ENCODE measurements around the gene TREH. TPM values are rescaled to one million over a fixed set of nuclear protein-coding genes. Genes with fewer than 3 reads are reported as not detected.
"Not testable (repeated sequence)": the region's sequence is repeated elsewhere in the genome, so short reads cannot be mapped to it uniquely, and the experiment has no call there.

Gene TREH
- polyA plus RNA-seq, 3 donors, result not detected

DNA sequence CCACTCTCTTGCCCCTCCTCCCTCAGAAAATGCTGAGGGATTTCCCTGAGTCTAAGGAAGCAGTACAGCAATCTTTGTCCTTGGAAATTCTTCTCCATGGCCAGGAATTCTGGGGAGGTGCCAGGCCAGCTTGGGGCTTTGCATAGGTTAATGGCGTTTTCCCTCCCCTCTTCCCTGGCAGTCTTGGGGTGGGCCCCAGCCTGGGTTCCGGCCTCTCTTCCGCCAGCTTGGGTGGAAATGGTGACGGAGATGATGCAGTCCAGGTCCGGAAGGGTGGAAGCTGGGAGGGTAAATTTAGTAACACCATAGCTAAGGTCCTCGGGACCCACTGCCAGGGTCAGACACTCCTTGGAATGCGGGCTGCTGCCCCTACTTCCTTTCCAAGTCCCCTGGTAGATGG, 67.1 kb downstream of the TREH start:
- no peak overlapping the region for H3K9ac ChIP-seq (ENCODE audit: insufficient read depth, low read length, poor library complexity, severe bottlenecking)
- Mint-ChIP-seq H3K36me3 (peaks cover 8 to 9% of the 10 kb centered on the region in 2 donors), H3K4me1 (peaks cover 32% of the 10 kb centered on the region), H3K9me3 (peaks cover 0 to 18% (median 11%) of the 10 kb centered on the region in 7 donors), H3K27ac (no peak overlapping the region), H3K27me3 (ENCODE audit: low read depth in 3 of 3) (peaks cover 54 to 65% (median 57%) of the 10 kb centered on the region in 3 donors), H3K4me3 (peak overlapping the region in 1 of 2 donors; percentile 63)
- no peaks in the 10 kb centered on the region for H3K79me2 ChIP-seq (ENCODE audit: insufficient read depth, low read length)
- peaks cover 40 to 64% of the 10 kb centered on the region in 2 donors for H3K27me3 ChIP-seq (ENCODE audit: control insufficient read depth in 2 of 2, insufficient read depth in 2 of 2, low read length in 2 of 2)
- DNase-seq, result no peak
- no peak overlapping the region for H3K4me3 ChIP-seq (replicated peaks in 1 of 3; ENCODE audit: low read depth in 2 of 3, low read length in 3 of 3)
- H3K4me2 ChIP-seq (replicated peaks; ENCODE audit: extremely low read depth, low read length, poor library complexity, severe bottlenecking), result no peak overlapping the region
- H4K20me1 ChIP-seq (ENCODE audit: insufficient read depth, low read length), result no peaks in the 10 kb centered on the region
- TF ChIP-seq CTCF (IDR thresholded peaks at IDR 0.05), result no peak
- peaks cover 35% of the 10 kb centered on the region in 2 donors for H3K4me1 ChIP-seq (ENCODE audit: control insufficient read depth in 1 of 2, insufficient read depth in 2 of 2, low read length in 2 of 2)
- no peak overlapping the region for H2AFZ ChIP-seq (ENCODE audit: insufficient read depth, low read depth, low read length, poor library complexity, severe bottlenecking)
- no peaks in the 10 kb centered on the region for H3K36me3 ChIP-seq (replicated peaks in 1 of 2; ENCODE audit: control insufficient read depth in 1 of 2, insufficient read depth in 2 of 2, low read length in 2 of 2)
- H3K9me3 ChIP-seq (replicated peaks in 1 of 2; ENCODE audit: control insufficient read depth in 1 of 2, insufficient read depth in 1 of 2, low read length in 2 of 2), result peaks cover 0 to 12% of the 10 kb centered on the region in 2 donors
- WGBS (ENCODE audit: insufficient coverage), result 37% methylated on average over 2 of the region's 7 CpGs
- H3K27ac ChIP-seq (ENCODE audit: low read depth in 1 of 2, low read length in 2 of 2), result no peak overlapping the region
- intact Hi-C loops (cut with micrococcal nuclease), result no loop called here

DNA sequence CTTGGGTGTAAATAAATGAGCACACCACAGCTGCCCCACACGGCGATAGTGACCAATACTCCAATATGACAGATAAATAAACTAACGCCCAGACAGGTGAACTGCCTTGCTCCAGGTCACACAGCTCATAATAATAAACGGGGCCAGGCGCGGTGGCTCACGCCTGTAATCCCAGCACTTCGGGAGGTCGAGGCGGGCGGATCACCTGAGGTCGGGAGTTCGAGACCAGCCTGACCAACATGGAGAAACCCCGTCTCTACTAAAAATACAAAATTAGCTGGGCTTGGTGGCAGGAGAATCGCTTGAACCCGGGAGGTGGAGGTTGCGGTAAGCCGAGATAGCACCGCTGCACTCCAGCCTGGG, 68.0 kb downstream of the TREH start:
- Mint-ChIP-seq H3K27me3 (ENCODE audit: low read depth in 3 of 3) (peaks cover 60 to 74% (median 66%) of the 10 kb centered on the region in 3 donors), H3K27ac (peak overlapping the region in 1 of 7 donors; percentile 73), H3K4me3 (peak overlapping the region in 1 of 2 donors; percentile 88), H3K4me1 (peaks cover 32% of the 10 kb centered on the region), H3K36me3 (peaks cover 9 to 12% of the 10 kb centered on the region in 2 donors), H3K9me3 (peaks cover 0 to 18% (median 12%) of the 10 kb centered on the region in 7 donors)
- H3K36me3 ChIP-seq (replicated peaks in 1 of 2; ENCODE audit: control insufficient read depth in 1 of 2, insufficient read depth in 2 of 2, low read length in 2 of 2); intact Hi-C loops (cut with micrococcal nuclease); H3K79me2 ChIP-seq (ENCODE audit: insufficient read depth, low read length); DNase-seq; H3K27ac ChIP-seq (ENCODE audit: low read depth in 1 of 2, low read length in 2 of 2); H4K20me1 ChIP-seq (ENCODE audit: insufficient read depth, low read length); H3K9ac ChIP-seq (ENCODE audit: insufficient read depth, low read length, poor library complexity, severe bottlenecking); H2AFZ ChIP-seq (ENCODE audit: insufficient read depth, low read depth, low read length, poor library complexity, severe bottlenecking): not testable (repeated sequence)
- peak overlapping the region; percentile 76 for H3K4me2 ChIP-seq (replicated peaks; ENCODE audit: extremely low read depth, low read length, poor library complexity, severe bottlenecking)
- peaks cover 47 to 73% of the 10 kb centered on the region in 2 donors for H3K27me3 ChIP-seq (ENCODE audit: control insufficient read depth in 2 of 2, insufficient read depth in 2 of 2, low read length in 2 of 2)
- 61% methylated on average over 2 of the region's 19 CpGs for WGBS (ENCODE audit: insufficient coverage)
- peak overlapping the region in 1 of 3 experiments; percentile 68 for H3K4me3 ChIP-seq (replicated peaks in 1 of 3; ENCODE audit: low read depth in 2 of 3, low read length in 3 of 3)
- H3K4me1 ChIP-seq (ENCODE audit: control insufficient read depth in 1 of 2, insufficient read depth in 2 of 2, low read length in 2 of 2), result peaks cover 35% of the 10 kb centered on the region in 2 donors
- H3K9me3 ChIP-seq (replicated peaks in 1 of 2; ENCODE audit: control insufficient read depth in 1 of 2, insufficient read depth in 1 of 2, low read length in 2 of 2), result peaks cover 0 to 12% of the 10 kb centered on the region in 2 donors

Data from CD14-positive monocyte (primary cell).